GM19463 (cell line): ENCODE data around the gene KMT2D.
A peak's percentile ranks its signal among the peaks of the same experiment; 100 is the strongest.

Experiments used
- ATAC-seq: cut with Tn5 transposase; IDR thresholded peaks from one replicate; pipeline ENCODE4 v1.9.1; 2021; ENCODE audit warnings: mild to moderate bottlenecking, moderate library complexity; ENCODE audit not compliant: unreplicated experiment

KMT2D gene

DNA sequence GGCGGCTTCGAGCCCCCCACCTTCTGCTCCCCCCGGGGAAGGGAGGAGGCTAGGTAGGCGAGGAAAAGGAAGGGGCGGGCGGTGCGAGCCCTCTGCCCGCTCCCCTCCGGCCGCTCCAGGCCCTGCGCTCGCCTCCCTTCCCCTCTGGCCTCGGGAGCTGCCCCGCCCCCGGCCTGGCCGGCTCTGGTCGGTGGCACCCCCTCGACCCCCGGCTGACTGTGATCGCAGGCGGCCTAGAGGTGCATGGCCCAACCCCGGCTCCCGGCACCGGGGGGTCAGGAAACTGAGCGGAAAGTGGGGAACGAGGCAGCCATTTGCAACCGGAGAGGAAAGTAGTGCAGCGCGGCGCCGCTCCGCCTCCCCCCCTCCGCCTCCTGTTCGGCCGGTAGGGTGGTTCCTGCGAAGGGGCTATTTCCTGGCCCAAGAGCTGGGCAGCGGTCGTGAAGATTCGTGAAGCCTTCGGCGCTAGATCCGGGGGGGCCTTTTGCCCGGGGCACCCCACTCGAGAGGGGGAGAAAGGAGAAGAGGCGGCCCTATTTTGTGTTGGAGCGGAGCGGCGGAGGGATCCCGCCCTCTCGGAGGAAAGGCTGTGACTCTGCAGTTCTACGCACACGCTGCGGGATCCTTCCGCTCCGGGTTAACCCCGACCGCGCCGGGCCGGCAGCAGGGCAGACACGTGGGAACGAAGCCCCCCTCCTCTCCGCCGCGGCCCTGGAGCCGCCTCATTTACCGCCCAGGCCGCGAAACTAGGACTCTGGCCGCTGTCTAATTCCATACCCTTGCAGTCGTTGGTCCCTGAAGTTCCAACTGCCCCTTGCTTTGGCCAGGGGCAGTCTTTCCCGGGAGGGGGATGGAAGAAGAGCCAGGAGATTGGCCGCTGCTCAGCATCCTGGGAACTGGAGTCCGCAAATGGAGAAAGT lies at the start of gene KMT2D:
Gene KMT2D (minus strand): TSS at position 558 of the 920 bp plus-strand sequence. CDS start 5,470 bp downstream, outside the sequence.
- ATAC-seq: peak; percentile 46

DNA sequence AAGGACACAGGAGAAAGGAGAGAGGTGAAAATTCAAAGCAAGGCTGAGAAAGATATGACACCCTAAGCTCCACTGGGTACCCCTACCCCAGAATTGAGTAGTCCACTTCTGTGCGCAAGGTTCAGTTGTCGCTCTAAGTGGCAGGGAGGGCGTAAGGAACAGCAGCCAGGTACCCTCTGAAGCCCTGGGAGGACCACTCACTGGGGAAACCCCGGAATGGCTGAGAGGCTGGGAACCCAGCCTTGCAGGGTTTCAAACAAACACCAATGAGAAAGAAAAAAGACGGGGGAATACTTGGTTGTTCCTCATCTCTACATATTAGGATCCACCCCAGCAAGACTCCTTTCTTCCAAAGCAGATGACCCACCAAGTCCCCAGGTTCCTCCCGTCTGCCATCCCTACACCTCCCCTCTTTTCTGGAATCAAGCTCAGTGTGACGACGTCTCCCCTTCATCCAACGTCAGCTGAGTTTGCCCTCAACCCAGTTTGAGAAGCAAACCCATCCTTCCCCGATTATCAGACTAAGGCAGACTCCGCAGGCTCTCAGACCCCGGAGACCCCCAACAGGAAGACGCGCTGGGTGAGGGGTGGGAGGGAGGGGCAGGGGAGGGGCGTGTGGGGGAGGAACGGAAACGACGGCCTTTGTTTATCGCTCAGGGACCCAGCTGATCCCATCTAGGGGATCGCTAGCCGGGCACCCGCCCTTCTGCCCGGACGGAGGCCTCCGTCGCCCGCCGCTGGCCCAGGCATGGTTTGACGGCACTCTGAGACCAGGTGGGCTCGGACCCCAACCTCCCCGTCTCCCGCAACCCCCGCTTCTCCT lies 49.3 kb upstream of the KMT2D start:
- no peak for ATAC-seq

GRCh38 chr12:49108958-49109404 lies 48.4 kb upstream of the KMT2D start:
- no peak for ATAC-seq

DNA sequence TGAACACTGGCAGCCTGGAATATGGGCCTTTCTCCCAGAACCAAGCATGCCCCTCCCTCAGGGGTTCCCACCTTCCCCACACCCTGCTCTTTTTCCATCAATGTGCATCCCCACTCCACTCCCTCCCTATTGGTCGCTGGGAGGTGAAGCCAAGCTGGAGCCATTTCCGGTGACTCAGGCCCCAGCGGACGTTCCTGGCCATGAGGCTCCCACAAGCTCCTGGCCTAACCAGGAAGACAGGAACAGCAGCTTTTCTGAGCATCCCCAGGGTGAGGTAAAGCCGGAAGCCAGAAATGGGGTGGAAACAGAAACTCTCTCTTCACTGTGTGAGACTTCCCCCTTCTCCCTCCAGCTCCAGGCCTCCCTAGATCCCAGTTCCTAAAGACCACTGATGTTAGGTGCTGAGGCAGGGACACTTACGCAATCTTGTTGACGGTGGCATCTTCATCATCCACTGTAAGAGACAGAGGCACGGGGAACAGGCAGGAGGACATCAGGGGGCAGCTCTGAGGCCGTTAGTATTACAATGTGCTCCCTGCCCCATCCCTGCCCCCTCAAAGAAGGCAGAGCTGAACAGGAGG lies 45.0 kb upstream of the KMT2D start:
- ATAC-seq: no peak

DNA sequence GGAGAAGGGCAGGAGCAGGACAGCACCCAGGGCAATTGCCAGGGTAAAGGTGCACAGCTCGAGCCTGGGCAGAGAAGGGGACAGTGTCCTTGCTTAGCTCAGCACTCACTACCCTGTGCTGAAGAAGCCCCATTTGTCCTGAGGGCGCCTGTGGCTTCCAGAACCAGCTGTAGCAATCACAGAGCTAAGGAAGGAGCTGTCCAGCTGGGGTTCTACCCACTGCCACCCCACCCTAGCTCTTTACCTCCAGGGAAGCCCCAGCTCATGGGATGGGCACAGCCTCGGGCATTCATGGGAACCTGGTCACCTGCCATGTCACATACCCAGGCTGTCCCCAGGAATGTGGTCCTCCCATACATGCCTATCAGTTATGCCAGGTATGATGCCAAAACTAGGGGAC lies 44.2 kb upstream of the KMT2D start:
- no peak for ATAC-seq

DNA sequence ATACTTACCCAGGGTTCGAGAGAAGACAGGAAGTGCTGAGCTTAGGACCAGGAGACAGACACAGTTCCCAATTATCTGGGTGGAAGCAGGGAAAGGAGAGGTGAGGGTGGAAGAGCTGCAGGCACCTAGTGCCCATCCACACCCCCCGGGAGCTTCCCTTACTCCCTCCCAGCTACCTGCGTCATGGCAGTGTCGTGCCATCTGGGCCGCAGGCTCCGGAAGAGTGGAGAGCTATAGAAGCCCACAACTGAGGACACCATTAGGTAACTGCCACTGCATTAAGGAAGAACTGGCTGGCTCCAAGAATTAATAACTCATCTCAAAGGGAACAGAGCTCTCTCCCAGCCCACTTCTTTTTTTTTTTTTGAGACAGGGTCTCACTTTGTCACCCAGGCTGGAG lies 39.8 kb upstream of the KMT2D start:
- no peak for ATAC-seq

DNA sequence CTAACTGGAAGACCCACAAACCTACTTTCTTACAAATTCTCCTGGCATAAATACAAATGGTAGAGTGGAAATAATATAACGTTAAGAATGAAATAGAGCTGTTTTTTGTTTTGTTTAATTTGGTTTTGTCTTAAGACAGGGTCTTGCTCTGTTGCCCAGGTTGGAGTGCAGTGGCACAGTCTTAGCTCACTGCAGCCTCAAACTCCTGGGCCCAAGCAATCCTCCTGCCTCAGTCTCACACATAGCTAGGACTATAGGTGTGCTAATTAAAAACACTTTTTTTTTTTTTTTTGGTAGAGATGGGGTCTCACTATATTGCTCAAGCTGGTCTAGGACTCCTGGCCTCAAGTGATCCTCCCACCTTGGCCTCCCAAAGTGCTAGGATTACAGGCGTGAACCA lies 38.1 kb upstream of the KMT2D start:
- ATAC-seq: no peak

GRCh38 chr12:49098035-49098451 lies 37.4 kb upstream of the KMT2D start:
- no peak for ATAC-seq

GRCh38 chr12:49097381-49097780 lies 36.8 kb upstream of the KMT2D start:
- ATAC-seq: no peak

DNA sequence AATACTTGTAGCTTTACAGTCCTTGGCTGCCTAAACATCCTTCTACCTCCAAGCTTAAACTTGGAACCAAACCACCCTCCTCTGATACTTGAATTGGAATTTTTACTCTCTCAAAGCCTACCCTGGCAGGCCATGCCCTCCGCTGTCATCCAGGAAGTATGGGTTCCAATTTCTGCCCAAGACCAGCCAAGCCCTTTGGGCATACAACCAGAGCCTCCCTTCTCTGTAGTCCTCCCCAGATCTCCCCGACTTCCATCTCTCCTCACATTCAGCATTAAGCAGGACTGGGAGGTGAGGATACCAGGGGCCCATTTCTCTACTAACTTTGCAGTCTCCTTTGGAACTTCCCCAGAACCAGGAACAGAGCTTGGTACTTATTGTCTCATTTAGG lies 34.4 kb upstream of the KMT2D start:
- no peak for ATAC-seq

DNA sequence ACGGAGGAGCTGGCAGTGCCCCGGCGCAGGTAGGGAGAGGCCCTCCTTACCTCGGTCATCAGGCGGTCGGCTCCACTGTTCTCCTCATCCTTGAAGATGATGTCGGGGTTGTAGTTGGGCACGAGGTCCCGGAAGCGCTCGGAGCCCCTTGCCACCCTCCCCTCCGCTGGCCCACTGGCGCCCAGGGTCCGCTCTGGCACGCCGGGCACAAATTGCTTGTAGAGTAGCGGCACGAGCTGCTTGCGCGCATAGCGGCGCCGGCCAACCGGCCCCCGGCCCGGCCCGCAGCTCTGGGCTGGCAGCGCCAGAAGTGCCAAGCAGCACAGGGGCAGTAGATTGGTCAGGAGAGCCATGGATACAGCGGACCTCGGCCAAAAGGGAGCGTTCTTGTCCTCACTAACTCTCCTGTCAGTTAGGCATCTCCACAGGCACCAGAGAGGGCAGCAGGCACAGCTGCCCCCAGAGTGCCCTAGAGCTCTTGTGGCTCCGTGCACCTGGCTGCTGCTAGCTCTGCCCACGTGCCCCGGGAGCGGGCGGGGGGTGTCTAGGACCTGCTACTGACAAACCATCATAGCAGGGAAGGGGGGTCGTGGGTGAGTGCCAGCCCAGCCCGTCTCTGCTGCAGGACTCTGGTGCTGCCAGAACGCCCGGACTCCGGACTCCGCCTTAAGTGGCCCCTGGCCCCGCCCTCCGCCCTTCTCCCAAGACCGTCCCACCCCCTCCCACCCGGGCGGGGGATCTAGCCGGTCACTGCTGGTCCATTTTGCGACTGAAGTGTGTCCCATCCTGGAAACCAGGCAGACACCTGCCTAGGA lies 33.8 kb upstream of the KMT2D start, which contains the start of gene DHH:
Gene DHH (minus strand): TSS at position 642 of the 815 bp plus-strand sequence. CDS start 289 bp downstream, at position 353.
- no peak for ATAC-seq

- ATAC-seq: no peak
Observed at GRCh38 chr12:49093792-49094159, 33.2 kb upstream of the KMT2D start.

DNA sequence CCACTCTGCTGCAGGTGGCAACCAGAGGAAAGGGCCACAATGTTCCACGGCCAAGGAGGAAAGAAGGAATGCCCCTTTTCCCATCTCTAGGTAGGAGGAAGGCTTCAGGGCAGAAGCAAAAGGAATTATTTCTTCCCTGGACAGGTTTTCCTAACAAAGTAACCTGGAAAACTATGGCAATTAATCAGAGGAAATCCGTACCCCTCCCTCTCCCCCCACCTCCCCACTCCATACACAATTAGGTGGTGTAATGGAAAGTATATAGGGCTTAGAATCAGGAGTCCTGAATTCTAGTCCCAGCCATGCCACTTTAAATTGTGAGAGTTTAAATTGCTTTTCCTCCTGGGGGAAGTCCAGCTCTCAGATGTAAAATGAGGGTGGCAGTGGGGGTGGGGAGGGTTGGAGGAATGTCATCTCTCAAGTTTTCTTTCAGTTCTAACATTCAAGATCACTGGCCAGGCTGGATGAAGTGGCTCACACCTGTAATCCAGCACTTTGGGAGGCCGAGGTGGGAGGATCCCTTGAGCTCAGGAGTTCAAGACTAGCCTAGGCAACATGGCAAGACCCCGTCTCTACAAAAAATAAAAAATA lies 32.3 kb upstream of the KMT2D start:
- ATAC-seq: no peak

DNA sequence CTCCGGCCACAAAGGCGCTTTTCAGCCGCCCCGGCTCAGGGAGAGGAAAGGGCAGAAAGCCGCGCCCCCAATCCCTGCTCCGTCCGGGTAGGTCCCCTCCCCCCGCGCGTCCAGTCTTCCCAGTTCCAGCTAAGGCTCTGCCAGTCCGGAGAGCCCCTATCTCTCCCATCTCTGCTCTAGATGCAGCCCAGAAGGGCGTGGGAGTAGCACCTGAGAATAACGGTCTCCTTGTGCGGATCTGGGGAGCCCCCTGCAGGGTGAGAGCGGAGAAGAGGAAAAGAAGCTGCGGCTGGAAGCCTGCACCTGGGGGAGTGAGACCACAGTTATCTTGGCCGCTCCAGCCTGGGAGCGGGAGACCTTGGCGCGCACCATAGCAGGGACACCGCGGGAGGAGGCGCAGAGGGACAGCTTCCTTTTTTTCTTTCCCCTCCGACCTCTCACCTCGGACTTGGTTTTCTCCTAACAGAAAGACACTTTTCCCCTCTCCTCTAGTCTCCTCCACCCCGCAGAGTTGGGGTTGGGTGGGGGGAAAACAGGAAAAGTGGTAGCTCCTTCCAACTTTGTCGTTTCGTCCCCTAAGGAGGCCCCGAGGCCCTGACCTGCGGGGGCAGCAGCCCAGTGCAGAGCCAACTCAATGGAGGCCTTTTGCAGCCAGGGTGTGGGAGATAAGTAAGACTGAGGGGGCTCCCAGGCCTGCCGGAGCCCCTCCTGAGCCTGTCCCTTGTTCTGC lies 31.7 kb upstream of the KMT2D start:
- ATAC-seq: no peak

GRCh38 chr12:49091836-49092085 lies 31.2 kb upstream of the KMT2D start:
- ATAC-seq: no peak

GRCh38 chr12:49091056-49091835 lies 30.7 kb upstream of the KMT2D start:
- ATAC-seq: no peak

GRCh38 chr12:49089821-49090773 lies 29.5 kb upstream of the KMT2D start:
- no peak for ATAC-seq

DNA sequence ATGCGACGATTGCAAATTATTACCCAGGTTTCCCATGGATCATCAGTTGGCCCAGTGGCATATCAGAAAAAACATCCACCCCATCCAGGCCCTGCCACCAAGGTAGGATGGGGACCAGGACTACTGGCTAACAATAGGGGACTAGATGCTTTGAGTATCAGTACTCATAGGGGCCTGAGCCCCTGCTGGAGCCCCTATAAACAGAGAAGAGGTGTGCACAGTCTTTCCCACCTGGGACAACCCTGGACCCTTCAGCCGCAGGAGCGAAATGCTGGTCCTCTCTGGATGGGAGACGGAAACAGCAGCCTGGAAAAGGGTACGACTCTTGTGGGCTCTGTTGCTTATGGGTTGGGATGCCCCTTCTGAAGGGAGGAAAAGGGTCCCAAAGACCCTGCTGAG lies 28.3 kb upstream of the KMT2D start:
- ATAC-seq: no peak
